Muscle of leg (tissue), 11 donors: ENCODE data around the gene NANOGP8. TPM values are rescaled to one million over a fixed set of nuclear protein-coding genes. Genes with fewer than 3 reads are reported as not detected.

Source experiments
- DNase-seq: peaks from one replicate; pipeline ENCODE4 v3.0.0; 2013
- H3K27ac ChIP-seq: one replicate; pipeline ENCODE4 v1.5.1; 2013; ENCODE audit warnings: mild to moderate bottlenecking, low read length, control low read depth
- H3K27me3 ChIP-seq: one replicate; pipeline ENCODE4 v1.6.1; 2013; ENCODE audit warnings: low read length; ENCODE audit not compliant: control insufficient read depth, insufficient read depth
- H3K36me3 ChIP-seq: one replicate; pipeline ENCODE4 v1.6.1; 2013; ENCODE audit warnings: low read length; ENCODE audit not compliant: control insufficient read depth, insufficient read depth
- H3K4me1 ChIP-seq: one replicate; pipeline ENCODE4 v1.6.1; 2013; ENCODE audit warnings: low read length; ENCODE audit not compliant: control insufficient read depth, insufficient read depth
- H3K4me3 ChIP-seq: one replicate; pipeline ENCODE4 v1.5.1; 2013; ENCODE audit warnings: low read length, control low read depth
- H3K9me3 ChIP-seq: replicated peaks from 2 replicates; pipeline ENCODE4 v1.6.1; 2013; ENCODE audit warnings: low read depth, low read length; ENCODE audit not compliant: control insufficient read depth
- WGBS: methylation state at CpG from one replicate; pipeline ENCODE4 v1.1.5; 2013; ENCODE audit warnings: missing lambda C conversion rate; ENCODE audit not compliant: insufficient coverage; 5-methylcytosine and 5-hydroxymethylcytosine counted together
- polyA plus RNA-seq, 8 donors: library from polyadenylated mRNA; unstranded; fragments of 120-200 nt; gene quantifications; one replicate each; pipeline versions ENCODE4 v1.2.1 to v1.2.3, GENCODE V29; 2013; ENCODE audit warnings: inconsistent platforms in 1 of 8, low replicate concordance in 1 of 8; ENCODE audit not compliant: insufficient read length in 8 of 8, insufficient read depth in 1 of 8
- total RNA-seq: library from RNA; stranded (reverse); fragments of 120-200 nt; gene quantifications from one replicate; pipeline ENCODE4 v1.2.4, GENCODE V29; 2013

The NANOGP8 gene
- total and polyA plus RNA-seq, 9 donors = 0.19 to 0.27 TPM; not detected in 7

- 100% methylated on average over 2 of the region's 4 CpGs for WGBS
- DNase-seq = no peak
- Histone ChIP-seq H3K4me3 (no peak overlapping the region), H3K36me3 (no peaks in the 10 kb centered on the region), H3K9me3 (no peaks in the 10 kb centered on the region), H3K27me3 (no peaks in the 10 kb centered on the region), H3K27ac (no peak overlapping the region), H3K4me1 (no peaks in the 10 kb centered on the region)
Observed at GRCh38 chr15:35060591-35060990, 24.5 kb downstream of the NANOGP8 start.

DNA sequence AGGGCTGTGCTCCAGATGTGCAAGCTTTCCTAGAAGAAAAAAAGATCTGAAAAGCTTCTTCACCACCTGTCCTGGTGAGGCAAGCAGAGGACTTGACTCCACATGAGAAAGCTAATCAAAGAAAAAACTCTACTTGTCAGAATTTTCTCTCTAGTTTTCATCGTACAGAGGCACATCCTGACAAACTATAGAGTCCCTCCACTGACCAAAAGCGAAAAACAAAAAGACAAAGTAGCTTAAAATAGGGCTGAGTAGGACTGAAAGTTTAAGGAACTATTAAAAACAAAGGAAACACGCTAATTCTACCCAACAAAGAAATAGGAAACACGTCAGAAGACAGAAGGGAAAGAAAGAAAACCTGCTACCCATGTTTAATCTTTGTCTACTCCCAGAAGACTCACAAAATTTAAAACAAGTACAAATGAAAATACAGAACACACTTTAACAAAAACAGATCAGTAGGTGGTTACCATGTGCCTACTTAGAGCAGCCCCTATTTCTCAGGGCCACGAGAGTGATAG is 26.5 kb downstream of the NANOGP8 start:
- no peaks in the 10 kb centered on the region for H3K9me3 ChIP-seq
- H3K27me3 ChIP-seq = no peaks in the 10 kb centered on the region
- H3K36me3 ChIP-seq = no peaks in the 10 kb centered on the region
- no peaks in the 10 kb centered on the region for H3K4me1 ChIP-seq
- no CpG with 5 or more reads among the region's 5 CpGs for WGBS
- H3K4me3 ChIP-seq = no peak overlapping the region
- no peak overlapping the region for H3K27ac ChIP-seq
- no peak for DNase-seq

- Histone ChIP-seq H3K27me3 (no peaks in the 10 kb centered on the region), H3K27ac (no peak overlapping the region), H3K4me1 (no peaks in the 10 kb centered on the region), H3K4me3 (no peak overlapping the region), H3K36me3 (no peaks in the 10 kb centered on the region), H3K9me3 (no peaks in the 10 kb centered on the region)
- no peak for DNase-seq
- WGBS = 94% methylated on average over 2 of the region's 5 CpGs
Observed at GRCh38 chr15:35055416-35056105, 29.5 kb downstream of the NANOGP8 start.

- Histone ChIP-seq H3K27me3 (no peaks in the 10 kb centered on the region), H3K4me3 (no peak overlapping the region), H3K4me1 (no peaks in the 10 kb centered on the region), H3K9me3 (no peaks in the 10 kb centered on the region), H3K27ac (no peak overlapping the region), H3K36me3 (no peaks in the 10 kb centered on the region)
- DNase-seq = no peak
- 80% methylated on average over 5 of the region's 6 CpGs for WGBS
Observed at GRCh38 chr15:35054380-35054779, 30.7 kb downstream of the NANOGP8 start.

DNA sequence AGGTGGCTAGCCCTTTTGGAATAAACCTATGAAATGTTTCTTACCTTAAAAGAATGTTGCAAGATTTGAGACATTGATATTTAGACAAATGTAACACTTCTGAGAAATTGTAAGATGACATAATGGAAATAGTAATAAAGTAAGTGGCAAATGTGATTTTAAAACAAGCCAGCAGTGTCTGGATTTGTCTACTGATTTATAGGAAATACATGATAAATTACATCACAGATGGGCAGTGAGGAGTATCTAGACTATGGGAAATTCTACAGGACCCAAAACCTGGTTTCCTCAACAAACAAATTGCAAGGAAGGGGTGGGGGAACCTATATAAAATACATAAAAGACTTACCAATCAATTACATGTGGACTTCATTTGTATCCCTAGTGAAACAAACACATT is 37.1 kb downstream of the NANOGP8 start:
- no peaks in the 10 kb centered on the region for H3K36me3 ChIP-seq
- no peak overlapping the region for H3K27ac ChIP-seq
- H3K4me1 ChIP-seq = no peaks in the 10 kb centered on the region
- no peaks in the 10 kb centered on the region for H3K27me3 ChIP-seq
- no peak for DNase-seq
- H3K9me3 ChIP-seq = no peaks in the 10 kb centered on the region
- no peak overlapping the region for H3K4me3 ChIP-seq

DNA sequence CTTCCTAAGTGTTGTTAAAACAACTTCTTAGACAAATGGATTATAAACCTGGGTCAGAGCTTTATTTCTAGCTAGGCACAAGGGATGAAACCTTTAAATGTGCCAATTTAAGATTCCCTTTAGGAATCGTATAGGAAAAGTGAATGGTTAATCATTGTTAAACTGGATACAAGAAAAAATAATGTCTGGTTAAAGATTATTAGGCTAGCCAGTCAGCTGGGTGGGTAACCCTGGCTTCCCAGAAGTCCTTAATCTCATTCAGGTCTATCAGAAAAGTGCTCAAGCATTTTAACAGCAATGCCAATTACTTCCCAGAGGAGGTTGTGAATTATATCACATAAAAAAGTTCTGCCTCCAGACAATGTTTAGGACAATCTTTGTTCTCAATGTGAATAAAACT is 37.6 kb downstream of the NANOGP8 start:
- Histone ChIP-seq H3K27ac (no peak overlapping the region), H3K4me1 (no peaks in the 10 kb centered on the region), H3K4me3 (no peak overlapping the region), H3K9me3 (no peaks in the 10 kb centered on the region), H3K27me3 (no peaks in the 10 kb centered on the region), H3K36me3 (no peaks in the 10 kb centered on the region)
- 0% methylated on average over 1 of the region's 1 CpG for WGBS
- DNase-seq = no peak

DNA sequence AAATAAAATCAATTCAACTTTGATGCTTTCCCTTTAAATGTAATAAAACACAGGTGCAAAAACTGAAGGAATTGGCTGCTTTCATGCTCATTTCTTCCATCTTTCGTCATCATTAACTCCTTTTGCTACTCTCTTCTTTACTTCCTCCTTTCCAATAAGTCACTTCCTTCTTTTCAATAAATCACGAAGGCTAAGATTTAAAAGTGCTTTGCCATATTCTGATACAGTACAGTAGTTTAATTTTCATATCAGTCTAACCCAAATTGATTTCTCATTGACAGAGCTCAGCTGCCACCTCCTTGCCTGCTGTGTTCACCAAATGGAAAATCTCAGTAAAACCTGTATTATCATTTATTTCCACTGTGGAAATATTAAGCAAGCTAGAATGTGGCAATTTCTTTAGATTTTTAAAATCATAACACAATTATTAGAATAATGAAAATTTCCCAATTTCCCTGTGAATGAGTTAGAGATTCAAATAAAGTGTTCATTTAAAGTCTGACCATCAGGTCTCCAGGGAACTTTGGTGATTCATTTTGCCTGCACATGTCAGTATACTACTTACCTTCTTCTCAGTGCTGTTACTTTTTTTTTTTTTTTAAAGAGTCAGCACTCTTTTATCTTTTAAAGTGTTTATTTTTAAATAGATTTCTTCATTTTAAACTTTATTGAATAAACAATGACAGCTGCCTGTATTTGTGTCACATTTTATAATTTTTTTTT is 41.6 kb downstream of the NANOGP8 start:
- Histone ChIP-seq H3K27me3 (no peaks in the 10 kb centered on the region), H3K27ac (no peak overlapping the region), H3K36me3 (no peaks in the 10 kb centered on the region), H3K4me1 (no peaks in the 10 kb centered on the region), H3K9me3 (no peaks in the 10 kb centered on the region), H3K4me3 (no peak overlapping the region)
- no peak for DNase-seq
- no CpG with 5 or more reads among the region's 2 CpGs for WGBS

- Histone ChIP-seq H3K27ac (no peak overlapping the region), H3K27me3 (no peaks in the 10 kb centered on the region), H3K36me3 (no peaks in the 10 kb centered on the region), H3K9me3 (no peaks in the 10 kb centered on the region), H3K4me3 (no peak overlapping the region), H3K4me1 (no peaks in the 10 kb centered on the region)
- DNase-seq = no peak
- WGBS = 75% methylated on average over 1 of the region's 8 CpGs
Observed at GRCh38 chr15:35040339-35041255, 44.5 kb downstream of the NANOGP8 start.

- Histone ChIP-seq H3K4me1 (no peaks in the 10 kb centered on the region), H3K36me3 (no peaks in the 10 kb centered on the region), H3K4me3 (no peak overlapping the region), H3K9me3 (no peaks in the 10 kb centered on the region), H3K27me3 (no peaks in the 10 kb centered on the region), H3K27ac (no peak overlapping the region)
- WGBS = no CpG with 5 or more reads among the region's 6 CpGs
- no peak for DNase-seq
Observed at GRCh38 chr15:35038626-35039451, 46.3 kb downstream of the NANOGP8 start.
